Stimulated activated naive B cell treated with anti-CD40 and anti-IgM and Interleukin-4, amounts not matched to agents 10 μg/mL and 1 μg/mL and 100 μg/mL, for 72 hours (primary cell): Measurements from ENCODE around the gene SNX33.

ENCODE experiments used
- ATAC-seq, 2 donors: fragments of 150-1000 bp; cut with Tn5 transposase; replicated peaks; 2 replicates each; pipeline ENCODE4 v1.10.0; 2021; ENCODE audit warnings: moderate library complexity in 1 of 2
- DNase-seq: peaks from one replicate; pipeline ENCODE4 v3.0.0; 2021
- H3K27ac Mint-ChIP-seq: one replicate; pipeline ENCODE4 v1.8.0; 2022; ENCODE audit warnings: mild to moderate bottlenecking, mixed read lengths
- H3K27me3 Mint-ChIP-seq, 2 donors: one replicate each; pipeline ENCODE4 v1.8.0; 2022; ENCODE audit warnings: mixed read lengths in 2 of 2
- H3K36me3 Mint-ChIP-seq, 2 donors: one replicate each; pipeline ENCODE4 v1.8.0; 2022; ENCODE audit warnings: mixed read lengths in 2 of 2, mild to moderate bottlenecking in 1 of 2
- H3K4me1 Mint-ChIP-seq, 2 donors: one replicate each; pipeline ENCODE4 v1.8.0; 2022; ENCODE audit warnings: mixed read lengths in 2 of 2, mild to moderate bottlenecking in 1 of 2
- H3K4me3 Mint-ChIP-seq, 2 donors: one replicate each; pipeline ENCODE4 v1.8.0; 2022; ENCODE audit warnings: mild to moderate bottlenecking in 2 of 2, mixed read lengths in 2 of 2, moderate library complexity in 1 of 2
- H3K9me3 Mint-ChIP-seq, 2 donors: one replicate each; pipeline ENCODE4 v1.8.0; 2022; ENCODE audit warnings: mixed read lengths in 2 of 2, mild to moderate bottlenecking in 1 of 2

Gene SNX33

DNA sequence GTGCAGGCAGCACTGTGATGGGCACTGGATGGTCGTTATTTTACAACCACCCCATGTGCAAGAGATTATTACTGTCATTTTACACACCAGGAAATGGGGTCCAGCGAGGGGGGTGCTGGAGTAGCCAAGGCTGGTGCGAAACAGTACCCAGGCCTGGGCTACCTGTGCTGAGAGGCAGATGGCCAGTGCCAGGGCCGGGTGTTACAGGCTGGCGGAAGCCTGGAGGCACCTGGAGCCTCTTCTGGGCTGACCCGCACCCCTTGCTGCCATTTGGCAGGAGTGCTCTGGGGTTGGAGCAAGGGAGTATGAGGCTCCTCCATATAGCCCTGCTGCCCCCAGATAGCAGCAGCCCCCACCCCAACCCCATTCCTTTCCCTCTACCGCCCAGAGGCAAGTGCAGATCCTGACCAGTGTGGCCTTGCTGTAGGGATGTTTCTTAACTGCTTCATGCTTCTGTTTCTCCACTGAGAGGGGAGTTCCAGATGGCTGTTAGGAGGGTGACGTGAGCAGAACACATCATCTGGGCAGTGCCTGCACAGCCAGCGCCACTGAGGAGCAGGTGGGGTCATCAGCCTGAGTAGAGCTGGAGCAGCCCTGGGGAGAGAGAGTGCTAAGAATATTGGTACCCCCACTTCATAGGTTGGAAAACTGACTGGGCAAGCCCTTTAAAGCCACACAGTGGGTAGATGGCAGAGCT is 15.3 kb downstream of the SNX33 start:
- no peak for DNase-seq
- no peaks in the 10 kb centered on the region for H3K9me3 Mint-ChIP-seq
- H3K36me3 Mint-ChIP-seq: no peaks in the 10 kb centered on the region
- no peak overlapping the region for H3K27ac Mint-ChIP-seq
- H3K4me3 Mint-ChIP-seq: no peak overlapping the region
- H3K27me3 Mint-ChIP-seq: peaks cover 8 to 17% of the 10 kb centered on the region in 2 donors
- ATAC-seq: no peak
- H3K4me1 Mint-ChIP-seq: no peaks in the 10 kb centered on the region

DNA sequence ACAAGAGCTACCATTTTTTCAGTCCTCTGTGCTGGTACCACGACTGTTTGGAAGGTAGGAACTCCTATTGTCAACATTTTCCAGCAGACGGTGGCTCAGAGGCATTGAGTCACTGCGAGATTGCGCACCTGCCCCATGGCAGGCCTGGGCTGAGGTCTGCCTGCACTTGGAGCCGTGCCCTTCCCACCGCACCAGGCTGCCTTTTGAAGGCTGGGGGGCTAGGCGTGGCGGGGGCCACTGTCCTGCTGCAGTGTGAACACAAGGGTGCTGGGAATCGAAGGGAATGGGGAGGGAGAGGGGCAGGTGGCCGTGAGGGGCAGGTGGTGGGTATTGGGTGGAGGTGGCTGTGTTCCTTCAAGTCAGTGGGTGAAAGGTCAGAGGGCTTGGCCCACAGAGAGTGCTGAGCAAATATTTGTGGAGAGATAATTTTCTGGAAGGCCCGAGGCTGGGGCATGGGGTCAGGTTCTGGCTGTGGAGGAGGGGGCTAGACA is 16.3 kb downstream of the SNX33 start:
- H3K4me1 Mint-ChIP-seq: no peaks in the 10 kb centered on the region
- H3K27ac Mint-ChIP-seq: no peak overlapping the region
- no peak overlapping the region for H3K4me3 Mint-ChIP-seq
- DNase-seq (no peak), ATAC-seq (no peak)
- no peaks in the 10 kb centered on the region for H3K36me3 Mint-ChIP-seq
- H3K27me3 Mint-ChIP-seq: peaks cover 8 to 17% of the 10 kb centered on the region in 2 donors
- H3K9me3 Mint-ChIP-seq: no peaks in the 10 kb centered on the region

DNA sequence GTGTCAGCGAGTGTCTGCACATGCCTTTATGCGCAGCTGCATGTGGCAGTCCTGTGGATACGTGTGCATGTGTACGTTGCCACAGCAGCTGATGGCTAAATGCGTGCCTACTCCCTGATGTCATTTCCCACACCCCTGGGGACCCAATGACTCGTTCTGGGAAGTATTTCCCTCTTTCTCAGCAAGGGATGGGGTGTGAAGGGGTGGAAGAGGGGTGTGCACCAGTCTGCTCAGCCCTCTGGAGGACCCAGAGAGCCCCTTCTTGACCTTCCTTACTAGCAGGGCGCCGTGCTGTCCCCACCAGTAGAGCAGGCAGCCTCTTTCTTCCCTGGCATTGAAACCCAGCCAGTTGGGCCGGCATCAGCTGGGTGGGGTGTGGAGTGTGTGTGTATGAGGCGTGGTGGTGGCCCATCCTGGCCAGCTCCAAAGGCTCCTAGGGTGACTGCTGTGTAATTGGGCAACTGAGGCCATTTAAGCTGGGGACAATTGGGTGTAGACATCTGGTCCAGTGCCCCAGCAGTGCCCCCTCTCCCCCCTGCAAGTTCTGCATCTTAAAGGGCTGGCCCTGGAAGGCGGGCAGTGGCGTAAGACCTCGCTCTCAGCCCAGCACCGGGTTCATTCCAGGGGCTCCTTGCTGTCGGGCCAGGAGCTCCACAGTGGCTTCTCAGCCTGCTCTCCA is 19.2 kb downstream of the SNX33 start:
- no peaks in the 10 kb centered on the region for H3K9me3 Mint-ChIP-seq

GRCh38 chr15:75669191-75669878 is 21.6 kb downstream of the SNX33 start:
- no peaks in the 10 kb centered on the region for H3K9me3 Mint-ChIP-seq
- DNase-seq (no peak), ATAC-seq (peak; percentile 39 to 59)
- H3K4me3 Mint-ChIP-seq: no peak overlapping the region
- H3K36me3 Mint-ChIP-seq: no peaks in the 10 kb centered on the region
- H3K27me3 Mint-ChIP-seq: peaks cover 8 to 11% of the 10 kb centered on the region in 2 donors
- no peaks in the 10 kb centered on the region for H3K4me1 Mint-ChIP-seq
- peak overlapping the region; percentile 26 for H3K27ac Mint-ChIP-seq

More for the DNA sequence above, 19.2 kb downstream of the SNX33 start:
- Mint-ChIP-seq H3K4me1 (no peaks in the 10 kb centered on the region), H3K27me3 (peaks cover 8 to 11% of the 10 kb centered on the region in 2 donors), H3K36me3 (no peaks in the 10 kb centered on the region), H3K4me3 (no peak overlapping the region), H3K27ac (no peak overlapping the region)
- no peak for DNase-seq
- no peak for ATAC-seq

DNA sequence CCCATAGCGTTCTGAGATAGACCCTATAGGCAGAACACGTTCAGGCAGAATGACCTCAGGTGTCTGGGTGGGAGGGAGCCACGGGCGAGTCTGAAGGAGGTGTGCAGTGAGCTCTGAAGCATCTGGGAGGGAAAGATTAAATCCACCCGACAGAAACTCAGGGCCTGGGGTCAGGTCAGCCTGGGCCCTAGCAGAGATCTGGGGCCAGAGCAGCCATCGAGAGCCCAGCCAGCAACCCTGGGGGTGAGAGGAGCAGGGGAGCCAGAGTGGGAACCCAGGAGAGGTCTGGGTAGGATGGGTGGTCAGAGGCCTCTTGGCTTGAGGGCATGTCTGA is 22.1 kb downstream of the SNX33 start:
- DNase-seq (no peak), ATAC-seq (no peak)
- Mint-ChIP-seq H3K4me1 (no peaks in the 10 kb centered on the region), H3K36me3 (no peaks in the 10 kb centered on the region), H3K4me3 (no peak overlapping the region), H3K9me3 (no peaks in the 10 kb centered on the region), H3K27ac (no peak overlapping the region), H3K27me3 (peaks cover 8 to 11% of the 10 kb centered on the region in 2 donors)

GRCh38 chr15:75671730-75672602 is 24.3 kb downstream of the SNX33 start:
- ATAC-seq: no peak
- Mint-ChIP-seq H3K27me3 (peaks cover 4 to 5% of the 10 kb centered on the region in 2 donors), H3K36me3 (no peaks in the 10 kb centered on the region), H3K9me3 (no peaks in the 10 kb centered on the region), H3K4me3 (no peak overlapping the region), H3K27ac (no peak overlapping the region), H3K4me1 (no peaks in the 10 kb centered on the region)
- DNase-seq: no peak

GRCh38 chr15:75672646-75673425 is 25.1 kb downstream of the SNX33 start:
- no peak overlapping the region for H3K4me3 Mint-ChIP-seq
- H3K27me3 Mint-ChIP-seq: peaks cover 0 to under 1% of the 10 kb centered on the region in 2 donors
- H3K9me3 Mint-ChIP-seq: no peaks in the 10 kb centered on the region
- no peak overlapping the region for H3K27ac Mint-ChIP-seq
- ATAC-seq (no peak), DNase-seq (no peak)
- peaks cover under 1 to 2% of the 10 kb centered on the region in 2 donors for H3K4me1 Mint-ChIP-seq
- H3K36me3 Mint-ChIP-seq: no peaks in the 10 kb centered on the region

- no peak overlapping the region for H3K4me3 Mint-ChIP-seq
- H3K4me1 Mint-ChIP-seq: peaks cover 3 to 5% of the 10 kb centered on the region in 2 donors
- DNase-seq (no peak), ATAC-seq (peak in 1 of 2 donors; percentile 35)
- H3K36me3 Mint-ChIP-seq: no peaks in the 10 kb centered on the region
- no peaks in the 10 kb centered on the region for H3K9me3 Mint-ChIP-seq
- H3K27me3 Mint-ChIP-seq: no peaks in the 10 kb centered on the region
- no peak overlapping the region for H3K27ac Mint-ChIP-seq
Measured at GRCh38 chr15:75673426-75674235, 25.9 kb downstream of the SNX33 start.

DNA sequence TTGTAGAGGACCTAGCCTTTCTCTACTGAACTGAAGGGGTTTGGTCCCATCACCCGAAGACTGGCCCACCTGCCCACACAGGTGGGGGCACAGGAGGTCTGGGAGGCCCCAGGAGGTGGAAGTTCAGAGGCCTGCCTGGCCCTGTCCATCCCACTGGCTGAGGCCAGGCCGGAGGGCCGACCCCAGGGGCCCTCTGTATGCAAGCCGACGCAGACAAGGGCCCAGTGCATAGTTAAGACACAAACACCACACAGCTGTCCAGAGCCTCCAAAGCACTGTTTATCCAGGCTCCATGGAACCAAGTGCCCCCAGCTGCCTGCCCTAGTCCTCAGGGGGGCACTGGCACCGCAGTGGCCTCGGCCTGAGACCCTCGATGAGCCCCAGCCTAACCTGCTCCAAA is 26.7 kb downstream of the SNX33 start:
- no peaks in the 10 kb centered on the region for H3K9me3 Mint-ChIP-seq
- H3K4me3 Mint-ChIP-seq: no peak overlapping the region
- H3K36me3 Mint-ChIP-seq: no peaks in the 10 kb centered on the region
- no peak for ATAC-seq
- no peak overlapping the region for H3K27ac Mint-ChIP-seq
- H3K4me1 Mint-ChIP-seq: peaks cover 3 to 5% of the 10 kb centered on the region in 2 donors
- DNase-seq: no peak
- H3K27me3 Mint-ChIP-seq: no peaks in the 10 kb centered on the region

GRCh38 chr15:75675579-75676404 is 28.1 kb downstream of the SNX33 start:
- H3K4me1 Mint-ChIP-seq: peaks cover 3 to 5% of the 10 kb centered on the region in 2 donors
- H3K27ac Mint-ChIP-seq: no peak overlapping the region
- H3K36me3 Mint-ChIP-seq: no peaks in the 10 kb centered on the region
- H3K27me3 Mint-ChIP-seq: no peaks in the 10 kb centered on the region
- no peak overlapping the region for H3K4me3 Mint-ChIP-seq
- no peaks in the 10 kb centered on the region for H3K9me3 Mint-ChIP-seq
- DNase-seq (no peak), ATAC-seq (no peak)

DNA sequence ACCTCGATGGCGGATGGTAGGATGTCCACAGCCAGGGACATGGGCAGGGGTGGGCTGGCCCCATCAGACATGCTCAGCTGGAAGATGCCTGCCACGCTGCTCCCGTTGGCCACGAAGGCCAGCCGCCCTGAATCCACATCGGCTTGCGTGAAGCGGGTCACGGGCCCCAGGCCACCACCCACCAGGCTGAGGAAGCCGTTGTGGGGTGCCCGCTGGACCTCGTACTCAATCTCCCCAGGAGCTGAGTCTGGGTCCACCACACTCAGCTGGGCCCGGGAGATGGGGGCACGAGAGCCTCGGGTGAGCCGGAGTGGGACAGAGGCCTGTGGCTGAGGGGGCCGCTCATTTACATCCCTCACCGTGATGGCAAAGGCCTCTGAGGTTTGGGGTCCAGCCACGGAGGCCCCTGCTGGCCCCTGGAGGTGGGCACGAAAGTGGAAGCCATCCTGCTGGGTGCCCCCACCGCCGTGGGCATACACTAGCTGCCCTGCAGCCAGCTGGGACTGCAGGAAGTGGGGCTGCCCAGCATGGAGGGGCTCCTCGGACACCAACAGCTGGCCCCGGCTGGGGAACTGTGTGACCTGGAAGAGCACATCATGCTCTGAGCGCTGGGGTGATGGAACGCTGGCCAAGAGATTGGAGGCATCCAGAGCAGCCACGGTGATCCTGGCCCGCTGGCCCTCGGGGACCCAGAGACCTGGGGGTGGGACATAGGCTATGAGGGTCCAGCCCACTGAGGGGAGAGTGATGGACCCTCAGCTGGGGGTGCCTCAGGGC is 29.2 kb downstream of the SNX33 start:
- no peaks in the 10 kb centered on the region for H3K27me3 Mint-ChIP-seq
- no peak for ATAC-seq
- H3K4me1 Mint-ChIP-seq: peaks cover 3 to 5% of the 10 kb centered on the region in 2 donors
- H3K36me3 Mint-ChIP-seq: no peaks in the 10 kb centered on the region
- no peak overlapping the region for H3K4me3 Mint-ChIP-seq
- DNase-seq: no peak
- H3K9me3 Mint-ChIP-seq: no peaks in the 10 kb centered on the region
- no peak overlapping the region for H3K27ac Mint-ChIP-seq
